Stimulated activated naive CD8-positive, alpha-beta T cell treated with anti-CD3 and anti-CD28 coated beads, Interleukin-15, amount 100 ng/mL, for 72 hours (primary cell): ENCODE results near the gene TMEM150B.

Experiments
- ATAC-seq: fragments of 150-1000 bp; cut with Tn5 transposase; 2 replicates; pipeline ENCODE4 v1.10.0; 2021; ENCODE audit warnings: mild to moderate bottlenecking, moderate library complexity
- DNase-seq, 2 donors: peaks; one replicate each; pipeline ENCODE4 v3.0.0; 2021 to 2022
- H3K27ac Mint-ChIP-seq, 2 donors: one replicate each; pipeline ENCODE4 v1.8.0; 2022; ENCODE audit warnings: mild to moderate bottlenecking in 2 of 2, mixed read lengths in 2 of 2, moderate library complexity in 2 of 2
- H3K27me3 Mint-ChIP-seq: one replicate; pipeline ENCODE4 v1.8.0; 2022; ENCODE audit warnings: mixed read lengths
- H3K4me1 Mint-ChIP-seq: one replicate; pipeline ENCODE4 v1.8.0; 2022; ENCODE audit warnings: mild to moderate bottlenecking, mixed read lengths
- H3K4me3 Mint-ChIP-seq, 2 donors: one replicate each; pipeline ENCODE4 v1.8.0; 2022; ENCODE audit warnings: mild to moderate bottlenecking in 2 of 2, mixed read lengths in 2 of 2, moderate library complexity in 1 of 2
- H3K9me3 Mint-ChIP-seq, 2 donors: one replicate each; pipeline ENCODE4 v1.8.0; 2022; ENCODE audit warnings: mixed read lengths in 2 of 2

The TMEM150B gene

DNA sequence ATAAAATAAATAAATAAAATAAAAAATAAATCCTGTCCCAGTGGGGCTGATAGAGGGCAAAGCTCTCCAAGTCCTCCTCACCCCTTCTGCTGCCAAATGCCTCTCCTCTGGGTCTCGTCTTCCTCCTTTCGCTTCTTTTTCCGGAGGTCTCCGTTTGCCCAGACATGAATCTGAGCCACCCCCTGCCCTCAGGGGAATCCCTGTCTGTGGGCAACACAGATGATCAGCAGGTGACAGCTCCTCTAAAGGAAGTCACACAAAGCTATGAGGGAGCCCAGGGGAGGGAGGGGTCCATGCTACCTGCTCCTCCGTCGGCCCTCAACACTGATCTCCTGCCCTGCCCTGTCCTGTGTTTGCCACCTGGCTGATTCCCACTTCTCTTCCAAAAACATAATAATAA lies 479 bp downstream of the TMEM150B start:
- Mint-ChIP-seq H3K9me3 (no peaks in the 10 kb centered on the region), H3K27ac (no peak overlapping the region), H3K27me3 (peaks cover 46% of the 10 kb centered on the region), H3K4me3 (no peak overlapping the region), H3K4me1 (peaks cover 4% of the 10 kb centered on the region)
- ATAC-seq (no peak), DNase-seq (no peak)

- no peak for ATAC-seq
- H3K27ac Mint-ChIP-seq, result no peak overlapping the region
- peaks cover 39% of the 10 kb centered on the region for H3K27me3 Mint-ChIP-seq
- no peaks in the 10 kb centered on the region for H3K9me3 Mint-ChIP-seq
- no peak for DNase-seq
- no peak overlapping the region for H3K4me3 Mint-ChIP-seq
- H3K4me1 Mint-ChIP-seq, result peaks cover 4% of the 10 kb centered on the region
These were observed 2.8 kb downstream of the TMEM150B start for GRCh38 chr19:55322204-55322885.

DNA sequence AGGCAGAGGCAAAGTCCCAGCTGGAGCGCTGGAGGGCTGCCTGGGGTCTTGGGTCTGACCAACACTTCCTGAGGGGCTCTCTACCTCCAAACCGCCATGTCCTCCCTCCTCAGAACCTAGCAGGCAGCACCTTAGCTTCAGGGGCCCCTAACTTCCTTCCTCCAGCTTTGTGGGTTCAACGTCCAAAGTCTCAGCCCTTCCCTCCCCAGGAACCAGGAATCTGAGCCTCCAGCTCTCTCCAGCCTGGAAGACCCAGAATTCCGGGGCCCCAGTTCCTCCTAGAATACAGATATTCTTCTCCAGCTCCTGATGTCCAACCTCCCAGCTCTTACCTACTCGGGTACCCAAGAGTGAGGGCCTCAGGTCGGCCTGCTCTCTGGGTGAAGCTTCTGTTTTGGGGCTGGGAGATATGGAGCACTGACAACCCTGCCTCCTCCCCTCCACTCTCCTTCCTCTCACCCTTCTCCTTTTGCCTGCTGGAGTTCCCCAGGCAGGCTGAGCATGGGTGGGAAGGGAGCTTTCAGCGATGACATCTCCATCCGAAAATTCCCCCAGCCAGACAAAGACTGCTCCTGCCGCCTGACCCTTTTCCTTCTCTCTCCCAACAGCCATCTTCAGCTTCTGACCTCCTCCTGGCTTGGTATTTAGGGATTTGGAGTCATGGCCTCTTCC lies 3.5 kb downstream of the TMEM150B start:
- no peak for DNase-seq
- Mint-ChIP-seq H3K27me3 (peaks cover 39% of the 10 kb centered on the region), H3K9me3 (no peaks in the 10 kb centered on the region), H3K4me1 (peaks cover 4% of the 10 kb centered on the region), H3K4me3 (no peak overlapping the region), H3K27ac (no peak overlapping the region)
- no peak for ATAC-seq

GRCh38 chr19:55320844-55321419 lies 4.2 kb downstream of the TMEM150B start:
- H3K27me3 Mint-ChIP-seq, result peaks cover 39% of the 10 kb centered on the region
- H3K4me1 Mint-ChIP-seq, result peaks cover 4% of the 10 kb centered on the region
- ATAC-seq (no peak), DNase-seq (no peak)
- no peak overlapping the region for H3K27ac Mint-ChIP-seq
- no peak overlapping the region for H3K4me3 Mint-ChIP-seq
- H3K9me3 Mint-ChIP-seq, result no peaks in the 10 kb centered on the region

DNA sequence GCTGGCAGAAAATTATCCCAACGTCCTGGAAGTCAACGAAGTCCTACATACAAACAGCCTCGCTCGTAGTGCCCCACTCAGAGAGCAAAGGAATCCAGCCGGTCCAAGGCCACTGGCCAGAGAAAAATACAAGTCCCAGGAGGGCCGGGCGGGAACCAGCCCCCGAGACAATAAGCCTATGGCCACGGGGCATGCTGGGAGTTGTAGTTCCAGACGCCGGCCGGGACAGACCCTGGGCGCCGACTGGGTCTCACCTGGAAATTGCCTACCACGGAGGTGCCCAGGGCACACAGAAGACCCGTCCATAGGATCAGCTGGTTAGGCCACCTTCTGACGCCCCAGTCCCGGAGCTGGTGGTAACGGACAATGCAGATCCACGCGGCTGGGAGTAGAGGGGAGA lies 5.4 kb downstream of the TMEM150B start:
- H3K27ac Mint-ChIP-seq, result peak overlapping the region; percentile 56 to 65
- H3K27me3 Mint-ChIP-seq, result peaks cover 35% of the 10 kb centered on the region
- H3K4me3 Mint-ChIP-seq, result no peak overlapping the region
- peaks cover 3% of the 10 kb centered on the region for H3K4me1 Mint-ChIP-seq
- no peak for DNase-seq
- no peaks in the 10 kb centered on the region for H3K9me3 Mint-ChIP-seq
- no peak for ATAC-seq

GRCh38 chr19:55316646-55317045 lies 8.5 kb downstream of the TMEM150B start:
- H3K27me3 Mint-ChIP-seq, result peaks cover 16% of the 10 kb centered on the region
- H3K4me1 Mint-ChIP-seq, result peaks cover 8% of the 10 kb centered on the region
- H3K9me3 Mint-ChIP-seq, result no peaks in the 10 kb centered on the region
- no peak for ATAC-seq
- H3K4me3 Mint-ChIP-seq, result no peak overlapping the region
- DNase-seq, result no peak
- peak overlapping the region in 1 of 2 donors; percentile 7 for H3K27ac Mint-ChIP-seq

DNA sequence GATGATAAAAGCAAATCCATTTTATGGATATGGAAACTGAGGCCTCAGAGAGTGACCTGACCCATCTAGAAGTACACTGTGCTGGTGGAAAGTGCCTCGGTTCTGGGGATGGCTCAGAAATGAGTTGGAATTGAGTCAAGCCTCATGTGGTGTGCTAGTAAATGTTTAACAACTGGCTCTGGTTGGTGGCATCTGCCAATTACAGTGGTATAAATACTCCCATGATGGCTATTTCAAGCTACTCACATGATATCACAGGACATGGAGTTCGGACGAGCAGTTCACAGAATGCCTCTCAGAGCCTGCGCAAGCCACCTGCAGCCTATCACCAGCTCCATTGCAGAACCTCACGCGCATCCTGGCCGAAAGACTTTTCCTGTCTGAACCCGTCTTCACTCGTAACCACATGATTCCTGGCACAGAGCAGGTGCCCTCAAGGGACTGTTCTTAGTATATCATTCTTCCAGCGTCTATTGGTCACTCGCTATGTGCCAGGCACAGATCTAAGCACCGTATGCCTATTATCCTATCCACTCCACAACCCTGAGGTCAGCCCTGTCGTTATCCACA lies 9.1 kb downstream of the TMEM150B start:
- Mint-ChIP-seq H3K4me1 (peaks cover 8% of the 10 kb centered on the region), H3K4me3 (no peak overlapping the region), H3K27me3 (peaks cover 10% of the 10 kb centered on the region), H3K27ac (peak overlapping the region in 1 of 2 donors; percentile 7), H3K9me3 (no peaks in the 10 kb centered on the region)
- DNase-seq (no peak), ATAC-seq (no peak)

DNA sequence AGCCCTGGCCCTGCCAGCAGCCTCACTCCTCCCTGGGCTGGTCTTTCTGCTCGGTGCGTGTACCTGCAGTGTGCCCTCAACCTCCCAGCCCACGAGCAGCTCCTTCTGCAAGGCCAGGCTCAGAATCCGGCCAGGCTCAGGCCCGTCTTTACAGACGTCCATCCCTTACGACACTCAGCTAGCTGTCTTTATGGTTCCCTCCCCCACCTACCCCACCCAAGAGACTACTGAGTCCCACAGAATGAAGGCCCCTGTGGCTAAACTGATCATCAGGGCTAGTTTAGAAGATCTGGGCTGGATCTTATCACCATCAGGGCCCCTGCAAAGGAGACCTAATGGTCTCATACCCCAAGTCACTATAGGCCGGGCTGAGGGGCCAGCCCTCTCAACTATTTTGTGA lies 10.7 kb downstream of the TMEM150B start:
- Mint-ChIP-seq H3K27ac (peak overlapping the region in 1 of 2 donors; percentile 86), H3K4me1 (peaks cover 8% of the 10 kb centered on the region), H3K27me3 (no peaks in the 10 kb centered on the region), H3K4me3 (no peak overlapping the region), H3K9me3 (no peaks in the 10 kb centered on the region)
- ATAC-seq (no peak), DNase-seq (no peak)

GRCh38 chr19:55312621-55313512 lies 12.3 kb downstream of the TMEM150B start:
- ATAC-seq (no peak), DNase-seq (no peak)
- H3K27me3 Mint-ChIP-seq, result no peaks in the 10 kb centered on the region
- H3K27ac Mint-ChIP-seq, result no peak overlapping the region
- no peaks in the 10 kb centered on the region for H3K9me3 Mint-ChIP-seq
- peaks cover 8% of the 10 kb centered on the region for H3K4me1 Mint-ChIP-seq
- H3K4me3 Mint-ChIP-seq, result no peak overlapping the region

- Mint-ChIP-seq H3K4me3 (no peak overlapping the region), H3K27ac (no peak overlapping the region), H3K4me1 (peaks cover 8% of the 10 kb centered on the region), H3K9me3 (no peaks in the 10 kb centered on the region), H3K27me3 (no peaks in the 10 kb centered on the region)
- DNase-seq (no peak), ATAC-seq (no peak)
These were observed 13.3 kb downstream of the TMEM150B start for GRCh38 chr19:55311797-55312196.

DNA sequence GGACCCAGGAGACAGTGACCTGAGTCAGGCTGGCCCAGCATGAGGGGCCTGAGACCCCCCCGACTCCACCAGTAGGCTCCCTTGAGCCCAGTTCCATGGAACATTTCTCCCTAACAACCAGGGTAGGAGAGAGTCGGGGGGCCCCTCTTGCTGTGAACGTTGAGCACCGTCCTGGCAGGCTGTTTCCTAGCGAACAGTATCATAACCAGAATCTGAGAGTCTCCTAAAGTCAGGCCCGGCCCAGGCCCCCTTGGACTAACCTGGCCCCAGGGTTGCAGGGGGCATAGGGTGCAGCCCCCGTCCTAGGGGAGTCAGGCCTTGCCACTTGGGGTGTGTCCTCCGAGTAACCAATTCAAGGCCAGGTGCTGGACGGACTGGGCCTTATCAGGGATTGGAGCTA lies 13.7 kb downstream of the TMEM150B start:
- no peak overlapping the region for H3K4me3 Mint-ChIP-seq
- ATAC-seq (no peak), DNase-seq (no peak)
- no peaks in the 10 kb centered on the region for H3K27me3 Mint-ChIP-seq
- H3K4me1 Mint-ChIP-seq, result peaks cover 8% of the 10 kb centered on the region
- no peak overlapping the region for H3K27ac Mint-ChIP-seq
- H3K9me3 Mint-ChIP-seq, result no peaks in the 10 kb centered on the region

DNA sequence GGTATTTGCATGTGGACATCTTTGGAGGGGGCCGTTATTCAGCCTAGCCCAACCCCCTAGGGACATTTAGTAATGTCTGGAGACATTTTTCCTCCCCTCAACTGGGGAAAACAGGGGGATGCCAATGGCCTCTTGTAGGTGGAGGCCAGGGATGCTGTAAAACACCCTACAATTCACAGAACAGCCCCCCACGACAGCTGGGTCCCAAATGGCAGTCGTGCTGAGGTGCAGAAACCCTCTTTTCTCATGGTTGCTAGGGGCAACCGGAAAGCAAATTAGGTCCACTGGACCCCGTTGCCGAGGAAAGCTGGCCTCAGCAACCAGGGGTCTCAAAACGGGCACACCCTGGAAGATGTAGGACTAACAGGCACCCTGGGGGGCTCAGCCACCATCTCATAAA lies 14.6 kb downstream of the TMEM150B start:
- Mint-ChIP-seq H3K9me3 (no peaks in the 10 kb centered on the region), H3K4me3 (no peak overlapping the region), H3K27me3 (no peaks in the 10 kb centered on the region), H3K4me1 (peaks cover 15% of the 10 kb centered on the region), H3K27ac (no peak overlapping the region)
- ATAC-seq (no peak), DNase-seq (no peak)

DNA sequence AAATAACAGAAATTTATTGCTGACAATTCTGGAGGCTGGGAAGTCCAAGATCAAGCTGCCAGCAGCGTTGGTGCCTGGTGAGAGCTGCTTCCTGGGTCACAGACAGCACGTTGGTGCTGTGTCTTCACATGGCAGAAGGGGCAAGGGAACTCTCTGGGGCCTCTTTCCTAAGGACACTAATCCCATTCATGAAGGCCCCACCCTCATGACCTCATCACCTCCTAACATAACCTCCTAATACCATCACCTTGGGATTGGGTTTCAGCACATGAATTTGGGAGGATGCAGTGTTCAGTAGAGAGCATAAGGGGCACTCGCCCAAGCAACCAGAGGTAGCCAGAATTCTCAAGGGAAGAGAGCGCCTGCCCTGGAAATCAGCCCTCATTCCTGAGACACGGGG lies 15.7 kb downstream of the TMEM150B start:
- H3K4me1 Mint-ChIP-seq, result peaks cover 12% of the 10 kb centered on the region
- ATAC-seq (no peak), DNase-seq (no peak)
- H3K27me3 Mint-ChIP-seq, result no peaks in the 10 kb centered on the region
- H3K9me3 Mint-ChIP-seq, result no peaks in the 10 kb centered on the region
- H3K4me3 Mint-ChIP-seq, result no peak overlapping the region
- H3K27ac Mint-ChIP-seq, result no peak overlapping the region

- ATAC-seq (no peak), DNase-seq (no peak)
- no peaks in the 10 kb centered on the region for H3K9me3 Mint-ChIP-seq
- H3K27me3 Mint-ChIP-seq, result no peaks in the 10 kb centered on the region
- peaks cover 11% of the 10 kb centered on the region for H3K4me1 Mint-ChIP-seq
- H3K4me3 Mint-ChIP-seq, result no peak overlapping the region
- no peak overlapping the region for H3K27ac Mint-ChIP-seq
These were observed 16.9 kb downstream of the TMEM150B start for GRCh38 chr19:55308281-55308680.

GRCh38 chr19:55306712-55307111 lies 18.4 kb downstream of the TMEM150B start:
- Mint-ChIP-seq H3K4me3 (no peak overlapping the region), H3K4me1 (peaks cover 18% of the 10 kb centered on the region), H3K9me3 (no peaks in the 10 kb centered on the region), H3K27ac (no peak overlapping the region), H3K27me3 (no peaks in the 10 kb centered on the region)
- DNase-seq, result no peak
- no peak for ATAC-seq
